ENCODE results near the gene KCNH5.

DNA sequence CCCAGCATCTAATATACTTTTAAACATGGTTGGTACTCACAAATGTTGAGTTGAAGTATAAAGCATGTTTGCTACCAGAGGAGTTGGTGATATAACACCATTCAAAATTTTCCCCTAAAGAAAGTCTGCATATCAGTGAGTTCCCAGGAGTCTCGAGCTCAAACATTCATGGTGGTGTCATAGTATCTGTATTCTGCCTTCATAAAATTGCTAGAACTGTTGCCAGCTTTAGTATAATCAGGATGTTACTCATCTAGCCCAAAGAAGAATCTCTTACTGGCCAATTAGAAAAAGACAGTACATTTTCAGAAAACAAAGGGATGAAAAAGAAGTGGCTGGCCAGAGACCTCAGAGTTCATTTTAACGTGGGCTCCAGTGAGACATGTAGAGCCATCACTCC is 374.7 kb downstream of the KCNH5 start:
- TF ChIP-seq CTCF (IDR thresholded peaks at IDR 0.05; ENCODE audit: low read length): no peak
- no peak for TF ChIP-seq EZH2 (optimal IDR thresholded peaks at IDR 0.05; ENCODE audit: low read depth, low read length)
- no peak for TF ChIP-seq EZH2phosphoT487 (IDR thresholded peaks at IDR 0.05; ENCODE audit: low read length)

Measured in MM.1S (cell line).